ENCODE results near the gene STARD13.

The STARD13 gene

GRCh38 chr13:33230178-33230881 lies 55.2 kb downstream of the STARD13 start:
- TF ChIP-seq FOXM1 (IDR thresholded peaks at IDR 0.05; ENCODE audit: borderline replicate concordance, low read depth) (no peak), USF1 (IDR thresholded peaks at IDR 0.05) (no peak), RAD21 (IDR thresholded peaks at IDR 0.05; ENCODE audit: low read depth) (no peak), EP300 (IDR thresholded peaks at IDR 0.05; ENCODE audit: borderline replicate concordance) (no peak), REST (IDR thresholded peaks at IDR 0.05; ENCODE audit: low read depth) (no peak), TAF1 (IDR thresholded peaks at IDR 0.05; ENCODE audit: low read depth) (no peak), CEBPB (IDR thresholded peaks at IDR 0.05) (no peak), NFIC (IDR thresholded peaks at IDR 0.05) (no peak), MAX (IDR thresholded peaks at IDR 0.05) (no peak)

GRCh38 chr13:33229446-33230177 lies 55.9 kb downstream of the STARD13 start:
- TF ChIP-seq REST (IDR thresholded peaks at IDR 0.05; ENCODE audit: low read depth) (no peak), MAX (IDR thresholded peaks at IDR 0.05) (no peak), YY1 (IDR thresholded peaks at IDR 0.05; ENCODE audit: low read depth) (no peak), CREB1 (IDR thresholded peaks at IDR 0.05; ENCODE audit: low read depth) (no peak), FOXM1 (IDR thresholded peaks at IDR 0.05; ENCODE audit: borderline replicate concordance, low read depth) (no peak), EGR1 (IDR thresholded peaks at IDR 0.05) (no peak), USF1 (IDR thresholded peaks at IDR 0.05) (no peak), TAF1 (IDR thresholded peaks at IDR 0.05; ENCODE audit: low read depth) (no peak), RAD21 (IDR thresholded peaks at IDR 0.05; ENCODE audit: low read depth) (no peak), NFIC (IDR thresholded peaks at IDR 0.05) (no peak), CEBPB (IDR thresholded peaks at IDR 0.05) (no peak), TEAD4 (IDR thresholded peaks at IDR 0.05) (no peak), TCF12 (IDR thresholded peaks at IDR 0.05; ENCODE audit: low read depth) (no peak)

GRCh38 chr13:33228648-33229445 lies 56.7 kb downstream of the STARD13 start:
- TF ChIP-seq FOXM1 (IDR thresholded peaks at IDR 0.05; ENCODE audit: borderline replicate concordance, low read depth) (no peak), TEAD4 (IDR thresholded peaks at IDR 0.05) (no peak), ZBTB7A (IDR thresholded peaks at IDR 0.05; ENCODE audit: low read depth) (no peak), REST (IDR thresholded peaks at IDR 0.05; ENCODE audit: low read depth) (no peak), MAX (IDR thresholded peaks at IDR 0.05) (0 out of 2 replicates have a peak, but pooled peaks have one; percentile 27), EGR1 (IDR thresholded peaks at IDR 0.05) (no peak), RAD21 (IDR thresholded peaks at IDR 0.05; ENCODE audit: low read depth) (peak; percentile 90), CEBPB (IDR thresholded peaks at IDR 0.05) (no peak), CREB1 (IDR thresholded peaks at IDR 0.05; ENCODE audit: low read depth) (no peak), NFIC (IDR thresholded peaks at IDR 0.05) (no peak), USF1 (IDR thresholded peaks at IDR 0.05) (no peak), YY1 (IDR thresholded peaks at IDR 0.05; ENCODE audit: low read depth) (no peak), EP300 (IDR thresholded peaks at IDR 0.05; ENCODE audit: borderline replicate concordance) (no peak), TAF1 (IDR thresholded peaks at IDR 0.05; ENCODE audit: low read depth) (no peak), TCF12 (IDR thresholded peaks at IDR 0.05; ENCODE audit: low read depth) (no peak)

All from Ishikawa (cell line).